CD4-positive, alpha-beta T cell treated with Interferon gamma for 1 hour (primary cell): ENCODE data around the gene OSBPL2.

ENCODE experiments used
- DNase-seq: peaks from one replicate; pipeline ENCODE4 v3.0.0-alpha.2; 2020

Gene OSBPL2

GRCh38 chr20:62208061-62208794 lies 30.1 kb upstream of the OSBPL2 start:
- no peak for DNase-seq

- no peak for DNase-seq
Measured at GRCh38 chr20:62208795-62209755, 29.2 kb upstream of the OSBPL2 start.

- DNase-seq, result no peak
Measured at GRCh38 chr20:62209850-62210495, 28.3 kb upstream of the OSBPL2 start.

GRCh38 chr20:62210496-62210855 lies 27.8 kb upstream of the OSBPL2 start:
- no peak for DNase-seq

GRCh38 chr20:62211216-62211615 lies 27.1 kb upstream of the OSBPL2 start:
- DNase-seq, result no peak

GRCh38 chr20:62211769-62212288 lies 26.5 kb upstream of the OSBPL2 start:
- DNase-seq, result no peak

GRCh38 chr20:62212299-62212698 lies 26.0 kb upstream of the OSBPL2 start:
- no peak for DNase-seq

- no peak for DNase-seq
Measured at GRCh38 chr20:62214067-62214466, 24.3 kb upstream of the OSBPL2 start.

- no peak for DNase-seq
Measured at GRCh38 chr20:62215020-62215990, 23.0 kb upstream of the OSBPL2 start.

- no peak for DNase-seq
Measured at GRCh38 chr20:62215991-62216635, 22.2 kb upstream of the OSBPL2 start.

- no peak for DNase-seq
Measured at GRCh38 chr20:62216636-62217566, 21.4 kb upstream of the OSBPL2 start.

- DNase-seq, result no peak
Measured at GRCh38 chr20:62217913-62218773, 20.2 kb upstream of the OSBPL2 start.

GRCh38 chr20:62219101-62219991 lies 19.0 kb upstream of the OSBPL2 start:
- DNase-seq, result no peak

- DNase-seq, result peak; percentile 11
Measured at GRCh38 chr20:62219992-62220665, 18.2 kb upstream of the OSBPL2 start, which contains the start of gene HRH3. HRH3 (minus strand) TSS chr20:62220278; CDS start chr20:62219970, 308 bp downstream.

- DNase-seq, result no peak
Measured at GRCh38 chr20:62220666-62221568, 17.4 kb upstream of the OSBPL2 start.

GRCh38 chr20:62222266-62222850 lies 16.0 kb upstream of the OSBPL2 start:
- no peak for DNase-seq
